Endothelial cell of umbilical vein (primary cell): ENCODE measurements around the gene TMEM229B. TPM values are rescaled to one million over a fixed set of nuclear protein-coding genes. Genes with fewer than 3 reads are reported as not detected.

Source experiments
- BruUV-seq: library from RNA; stranded (reverse); fragments of 400-500 nt; replicated peaks from 2 replicates; lab custom pipeline; 2021; lab: Mats Ljungman, UMichigan
- CTCF ChIA-PET: fragments of 300-600, 350-600 bp; sonication (Branson Sonifier 250); formaldehyde crosslinking; loops from one replicate; lab custom pipeline; 2021; ENCODE audit warnings: antibody characterized with exemption, inconsistent platforms; lab: Charles Lee
- POLR2A ChIA-PET: fragments of 300-600, 350-600 bp; sonication (Branson Sonifier 250); formaldehyde crosslinking; loops from one replicate; lab custom pipeline; 2021; ENCODE audit warnings: antibody characterized with exemption, inconsistent platforms; lab: Charles Lee
- DNase-seq: peaks from one replicate; pipeline ENCODE4 v3.0.0-alpha.2; 2011; ENCODE audit warnings: low read depth, low spot score
- FAIRE-seq: peaks from 2 replicates; lab custom pipeline; 2011; peaks lifted over from hg19 to GRCh38; lab: Jason Lieb, UNC
- H2AFZ ChIP-seq: 2 replicates; pipeline ENCODE4 v1.6.0; 2012; ENCODE audit warnings: low read depth, low read length, control low read depth, inconsistent platforms
- H3K27ac ChIP-seq: 2 replicates; pipeline ENCODE4 v1.5.1; 2011; ENCODE audit warnings: low read depth, mild to moderate bottlenecking, control low read depth, low read length, moderate library complexity; ENCODE audit not compliant: insufficient read depth
- H3K27me3 ChIP-seq, 2 experiments: 2 replicates each; pipeline versions ENCODE4 v1.6.0 to v1.6.1; 2011; ENCODE audit warnings: low read length in 2 of 2, mixed read lengths in 1 of 2; ENCODE audit not compliant: control insufficient read depth in 2 of 2, insufficient read depth in 2 of 2
- H3K36me3 ChIP-seq, 2 experiments: 2 replicates in 1 of 2; 3 replicates in 1 of 2; pipeline ENCODE4 v1.5.1; 2011; ENCODE audit warnings: low read length in 2 of 2, mild to moderate bottlenecking in 1 of 2, moderate library complexity in 1 of 2; ENCODE audit not compliant: control insufficient read depth in 2 of 2, insufficient read depth in 2 of 2; ENCODE audit errors: extremely low read depth in 1 of 2
- H3K4me1 ChIP-seq: 3 replicates; pipeline ENCODE4 v1.5.1; 2011; ENCODE audit warnings: mild to moderate bottlenecking, low read length; ENCODE audit not compliant: control insufficient read depth, insufficient read depth; ENCODE audit errors: extremely low read depth
- H3K4me2 ChIP-seq: 2 replicates; pipeline ENCODE4 v1.6.1; 2011; ENCODE audit warnings: low read length, control low read depth, mixed read lengths; ENCODE audit not compliant: insufficient read depth
- H3K4me3 ChIP-seq, 3 experiments: fragments of 200-600 bp in 1 of 3; sonication (generic), shearing (Covaris generic) in 1 of 3; replicated peaks in 1 of 3; 2 replicates each; pipeline ENCODE4 v1.5.1; 2011 to 2016; ENCODE audit warnings: control low read depth in 3 of 3, low read length in 3 of 3, mild to moderate bottlenecking in 2 of 3, inconsistent platforms in 1 of 3, low read depth in 1 of 3, moderate library complexity in 1 of 3; ENCODE audit not compliant: insufficient read depth in 1 of 3
- H3K79me2 ChIP-seq: 2 replicates; pipeline ENCODE4 v1.6.0; 2012; ENCODE audit warnings: low read length, inconsistent platforms; ENCODE audit not compliant: control insufficient read depth, insufficient read depth
- H3K9ac ChIP-seq: replicated peaks from 2 replicates; pipeline ENCODE3; 2011; ENCODE audit warnings: low read length, control low read depth; ENCODE audit not compliant: insufficient read depth; ENCODE audit errors: extremely low read depth
- H3K9me1 ChIP-seq: replicated peaks from 3 replicates; pipeline ENCODE4 v1.6.0; 2011; ENCODE audit warnings: mild to moderate bottlenecking, low read length; ENCODE audit not compliant: control insufficient read depth, insufficient read depth; ENCODE audit errors: extremely low read depth
- H3K9me3 ChIP-seq: replicated peaks from 2 replicates; pipeline ENCODE4 v1.5.1; 2012; ENCODE audit warnings: low read length, inconsistent platforms; ENCODE audit not compliant: control insufficient read depth, insufficient read depth
- H4K20me1 ChIP-seq: replicated peaks from 2 replicates; pipeline ENCODE3; 2011; ENCODE audit warnings: mild to moderate bottlenecking, low read length; ENCODE audit not compliant: control insufficient read depth, insufficient read depth; ENCODE audit errors: extremely low read depth
- CTCF ChIP-seq, 2 donors: IDR thresholded peaks; 1 replicate in 1 of 2; 2 replicates in 1 of 2; pipeline ENCODE4 v1.5.1; 2011; ENCODE audit warnings: low read length in 2 of 2, mild to moderate bottlenecking in 2 of 2, moderate library complexity in 2 of 2, control low read depth in 1 of 2, inconsistent platforms in 1 of 2, low read depth in 1 of 2; ENCODE audit not compliant: insufficient read depth in 1 of 2; ENCODE audit errors: extremely low read depth in 1 of 2
- EZH2 ChIP-seq: IDR thresholded peaks from 2 replicates; pipeline ENCODE4 v1.6.1; 2012; ENCODE audit warnings: borderline replicate concordance, low read depth, mild to moderate bottlenecking, moderate library complexity, low read length, inconsistent platforms; ENCODE audit not compliant: severe bottlenecking
- FOS ChIP-seq: IDR thresholded peaks from 2 replicates; pipeline ENCODE4 v1.6.1; 2011; ENCODE audit warnings: mild to moderate bottlenecking, low read length, moderate library complexity, borderline replicate concordance; ENCODE audit not compliant: insufficient read depth
- GATA2 ChIP-seq: IDR thresholded peaks from 2 replicates; pipeline ENCODE4 v1.7.0; 2011; ENCODE audit warnings: low read depth, mild to moderate bottlenecking, moderate library complexity, mixed read lengths, low read length; ENCODE audit not compliant: insufficient read length, insufficient read depth
- JUN ChIP-seq: IDR thresholded peaks from 2 replicates; pipeline ENCODE4 v1.6.1; 2011; ENCODE audit warnings: borderline replicate concordance, low read depth; ENCODE audit not compliant: insufficient read length, insufficient read depth
- MAX ChIP-seq: IDR thresholded peaks from 2 replicates; pipeline ENCODE4 v1.6.1; 2011; ENCODE audit not compliant: insufficient read depth, insufficient read length
- MYC ChIP-seq: IDR thresholded peaks from one replicate; pipeline ENCODE4 v1.6.1; 2011; ENCODE audit warnings: mild to moderate bottlenecking, low read depth, low read length
- POLR2A ChIP-seq: IDR thresholded peaks from 2 replicates; pipeline ENCODE4 v1.6.1; 2012; ENCODE audit warnings: low read depth, mild to moderate bottlenecking, control low read depth, low read length
- POLR2AphosphoS5 ChIP-seq: IDR thresholded peaks from 2 replicates; pipeline ENCODE4 v1.6.1; 2012; ENCODE audit warnings: low read depth, mild to moderate bottlenecking, control low read depth, low read length, moderate library complexity; ENCODE audit not compliant: insufficient read depth
- dilution Hi-C: fragments of 300-500 bp; cut with MboI; formaldehyde crosslinking; loops from one replicate; pipeline ENCODE4 v1.15.0; 2019; ENCODE audit warnings: low sequenced_read_pairs; ENCODE audit not compliant: extremely low pct_ligation_motif_present
- intact Hi-C: fragments of 100-400 bp; cut with micrococcal nuclease; formaldehyde crosslinking; loops from one replicate; pipeline ENCODE4 v1.10.0; 2022
- polyA plus RNA-seq, 4 experiments: library from polyadenylated mRNA; depleted of rRNA in 3 of 4; stranded (reverse) in 3 of 4; unstranded in 1 of 4; fragments of >200 nt; gene quantifications; 2 replicates each; pipeline versions ENCODE4 v1.2.1 to v1.2.3, GENCODE V29; 2011 to 2012; ENCODE audit warnings: missing spikeins in 1 of 4
- total RNA-seq: library from RNA; stranded (reverse); gene quantifications from 2 replicates; pipeline ENCODE4 v1.2.3, GENCODE V29; 2021

Gene TMEM229B
- total and polyA plus RNA-seq, 2 donors (not counting 3 experiments of a cell fraction or from before 2014, with no cell fraction given), result 0.03 TPM; not detected in 1

GRCh38 chr14:67423424-67423823 is 65.1 kb downstream of the TMEM229B start:
- no TSS peak for BruUV-seq
- no peak for TF ChIP-seq POLR2AphosphoS5
- TF ChIP-seq MYC, result no peak
- TF ChIP-seq JUN, result no peak
- no peak for TF ChIP-seq POLR2A
- no peak for TF ChIP-seq EZH2
- TF ChIP-seq CTCF (IDR thresholded peaks at IDR 0.05; ENCODE audit: extremely low read depth in 1 of 2, insufficient read depth in 1 of 2, low read depth in 1 of 2, low read length in 2 of 2), result no peak
- TF ChIP-seq FOS, result no peak
- TF ChIP-seq GATA2, result no peak
- TF ChIP-seq MAX, result no peak
- no peaks in the 10 kb centered on the region for H3K9me3 ChIP-seq
- H3K36me3 ChIP-seq, result no peaks in the 10 kb centered on the region
- FAIRE-seq (no peak), DNase-seq (no peak)
- intact Hi-C loops, result loop anchor here (10.0 kb wide), 1 partner anchor 91 kb away; no protein-coding TSS in a partner anchor
- no peaks in the 10 kb centered on the region for H3K9me1 ChIP-seq
- dilution Hi-C loops, result no loop called here
- no peak overlapping the region for H3K27ac ChIP-seq
- H2AFZ ChIP-seq, result no peak overlapping the region
- no peak overlapping the region for H3K9ac ChIP-seq
- H3K4me1 ChIP-seq, result peaks cover 12% of the 10 kb centered on the region
- no peak overlapping the region for H3K4me3 ChIP-seq
- no peaks in the 10 kb centered on the region for H3K27me3 ChIP-seq
- ChIA-PET CTCF (no interaction called here), POLR2A (no interaction called here)
- H3K79me2 ChIP-seq, result no peaks in the 10 kb centered on the region
- H4K20me1 ChIP-seq, result no peaks in the 10 kb centered on the region
- no peak overlapping the region for H3K4me2 ChIP-seq
